C1 segment of cervical spinal cord (tissue), 14 donors: Measurements from ENCODE around the gene PCAT7.
"Not testable (repeated sequence)": the region's sequence is repeated elsewhere in the genome, so short reads cannot be mapped to it uniquely, and the experiment has no call there.

ENCODE experiments used
- DNase-seq, 14 donors: peaks; one replicate each; lab custom pipeline; 2025; lab: John Stamatoyannopoulos, UW

Gene PCAT7

DNA sequence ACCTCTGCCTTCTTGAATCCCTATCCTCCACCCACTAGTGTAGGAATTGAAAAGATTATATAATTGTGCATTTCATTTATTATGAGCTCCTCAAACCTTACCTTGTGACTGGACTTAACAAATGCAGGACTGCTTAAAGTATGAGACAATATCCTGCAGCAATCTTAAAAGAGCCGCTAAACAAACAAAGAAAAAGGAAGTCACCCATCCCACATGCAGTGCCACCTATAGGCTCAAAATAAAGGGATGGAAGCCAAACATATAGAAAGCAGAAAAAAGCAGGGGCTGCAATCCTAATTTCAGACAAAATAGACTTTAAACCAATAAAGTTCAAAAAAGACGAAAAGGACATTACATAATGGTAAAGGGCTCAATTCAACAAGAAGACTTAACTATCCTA, 8.7 kb downstream of the PCAT7 start:
- DNase-seq: no peak

DNA sequence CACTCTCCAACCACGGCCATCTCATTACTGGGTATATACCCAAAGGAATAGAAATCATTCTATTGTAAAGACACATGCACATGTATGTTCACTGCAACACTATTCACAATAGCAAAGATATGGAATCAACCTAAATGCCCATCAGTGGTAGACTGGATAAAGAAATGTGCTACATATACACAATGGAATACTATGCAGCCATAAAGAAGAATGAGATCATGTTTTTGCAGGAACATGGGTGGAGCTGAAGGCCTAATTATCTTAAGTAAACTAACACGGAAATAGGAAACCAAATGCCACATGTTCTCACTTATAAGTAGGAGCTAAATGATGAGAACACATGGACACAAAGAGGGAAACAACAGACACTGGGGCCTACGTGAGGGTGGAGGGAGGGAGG, 9.4 kb downstream of the PCAT7 start:
- not testable (repeated sequence) for DNase-seq

DNA sequence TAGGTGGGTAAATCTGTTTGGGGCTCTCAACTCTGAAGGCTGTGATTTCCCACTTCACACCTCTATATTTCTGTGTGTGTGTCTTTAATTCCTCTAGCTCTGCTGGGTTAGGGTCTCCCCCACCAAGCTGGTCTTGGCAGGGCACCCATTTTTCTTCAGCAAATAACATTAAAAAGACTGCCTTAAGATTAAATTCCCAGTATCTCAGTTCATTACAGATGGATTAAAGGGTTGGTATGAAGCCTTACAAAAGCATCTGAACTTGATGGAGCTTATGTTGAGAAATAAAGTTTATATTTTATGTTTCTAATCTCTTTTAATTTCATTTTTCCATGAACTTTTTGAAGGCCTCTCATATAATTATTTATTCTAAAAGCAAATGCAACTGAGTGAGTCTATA, 11.7 kb downstream of the PCAT7 start:
- DNase-seq: no peak

DNA sequence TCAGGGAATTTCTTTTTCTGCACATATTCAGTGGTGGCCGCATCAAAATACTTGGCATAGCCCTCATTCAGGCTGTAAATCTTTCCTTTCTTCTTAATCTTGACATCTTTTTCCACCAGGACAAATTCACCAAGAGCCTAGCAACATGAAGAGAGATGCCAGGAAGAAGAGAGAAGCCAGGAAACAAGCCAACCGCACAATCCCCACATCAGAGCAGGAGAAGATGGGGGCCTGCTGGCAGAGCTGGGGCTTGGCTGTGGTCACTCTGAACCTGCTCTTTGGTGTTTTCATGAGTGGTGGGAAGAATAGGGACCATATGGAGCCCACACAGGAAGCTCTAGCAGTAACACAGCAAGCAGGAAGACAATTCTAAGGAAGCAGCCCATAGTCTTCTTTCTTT, 12.4 kb downstream of the PCAT7 start:
- no peak for DNase-seq

DNA sequence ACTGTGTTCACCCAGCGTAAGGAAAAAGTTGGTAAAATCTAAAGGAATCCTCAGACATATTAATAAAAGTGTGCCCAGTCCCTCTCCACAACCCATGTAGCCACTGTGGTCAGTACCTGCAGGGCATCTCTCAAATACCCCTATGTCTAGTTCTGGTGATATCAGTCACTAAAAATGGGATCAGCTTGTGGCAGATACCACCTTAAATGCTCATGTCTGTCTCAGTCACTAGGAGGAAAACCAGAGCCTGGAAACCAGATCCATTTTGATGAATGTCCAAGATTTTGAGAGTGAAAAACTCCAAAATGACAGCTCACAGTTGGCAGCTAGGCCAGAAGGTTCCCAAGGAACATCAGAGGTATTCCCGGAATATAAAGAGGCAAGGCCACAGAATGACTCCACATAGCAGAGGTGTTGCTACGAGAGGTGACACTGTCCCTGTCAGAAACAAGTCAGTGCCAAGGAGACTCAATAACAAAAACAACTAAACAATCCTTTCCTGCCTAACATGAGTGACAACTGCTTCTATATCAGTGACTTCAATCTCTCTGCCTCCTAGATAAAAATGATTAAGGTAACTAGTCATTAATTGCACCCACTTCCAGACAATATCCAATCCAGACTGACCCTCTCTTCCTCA, 13.5 kb downstream of the PCAT7 start:
- DNase-seq: no peak

DNA sequence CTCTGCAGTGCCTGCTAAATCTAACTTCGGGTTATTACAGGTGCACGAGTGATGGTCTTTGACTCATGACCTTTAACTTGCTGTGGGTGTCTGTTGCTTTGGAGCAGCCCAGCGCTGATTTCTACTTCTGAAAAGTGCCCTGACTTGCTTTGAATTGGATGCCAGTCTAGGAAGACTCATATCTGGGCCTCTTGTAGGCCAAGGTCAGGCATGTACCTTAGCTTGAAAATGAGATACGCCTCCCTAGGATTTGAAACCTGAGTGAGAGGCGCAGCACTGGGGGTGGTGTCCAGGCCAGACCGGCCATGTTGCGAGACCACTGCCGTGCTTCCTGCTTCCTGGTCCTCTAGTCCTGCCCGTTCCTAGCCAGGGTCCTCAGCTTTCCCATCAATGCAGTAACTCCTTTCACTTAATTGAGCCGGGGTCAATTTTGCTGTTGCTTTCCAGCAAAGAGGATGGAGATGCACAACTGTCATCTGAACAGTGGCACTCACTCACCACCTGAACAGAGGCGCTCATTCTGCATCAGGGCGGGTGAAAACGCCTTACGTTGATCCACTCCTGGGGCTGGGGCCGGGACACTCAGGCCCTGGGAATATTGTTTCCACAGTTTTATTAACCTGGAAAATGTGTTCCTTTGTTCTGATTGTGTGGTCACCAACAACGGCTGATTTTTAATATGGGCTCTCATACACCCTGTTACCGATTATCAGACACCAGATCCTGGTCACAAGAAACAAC, 14.3 kb downstream of the PCAT7 start:
- no peak for DNase-seq

DNA sequence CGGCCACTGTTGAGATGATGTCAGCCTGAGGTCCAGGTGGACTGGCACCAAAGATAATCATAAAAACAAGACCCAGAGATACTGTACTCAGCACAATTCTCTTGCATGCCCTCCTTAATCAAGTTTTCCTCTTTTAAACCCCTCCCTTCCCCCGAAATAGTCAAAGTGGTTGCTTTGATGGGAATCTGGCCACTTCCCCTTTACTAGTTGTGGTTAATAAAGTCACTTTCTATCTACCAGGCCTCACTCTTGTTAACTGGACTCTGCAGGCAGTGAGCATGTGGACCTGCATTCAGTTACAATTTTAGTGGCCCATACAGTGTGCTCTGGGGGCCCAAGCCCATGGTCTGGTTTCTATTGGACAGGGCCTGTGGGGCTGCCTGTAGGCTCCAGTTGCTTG, 21.2 kb downstream of the PCAT7 start:
- DNase-seq: no peak

DNA sequence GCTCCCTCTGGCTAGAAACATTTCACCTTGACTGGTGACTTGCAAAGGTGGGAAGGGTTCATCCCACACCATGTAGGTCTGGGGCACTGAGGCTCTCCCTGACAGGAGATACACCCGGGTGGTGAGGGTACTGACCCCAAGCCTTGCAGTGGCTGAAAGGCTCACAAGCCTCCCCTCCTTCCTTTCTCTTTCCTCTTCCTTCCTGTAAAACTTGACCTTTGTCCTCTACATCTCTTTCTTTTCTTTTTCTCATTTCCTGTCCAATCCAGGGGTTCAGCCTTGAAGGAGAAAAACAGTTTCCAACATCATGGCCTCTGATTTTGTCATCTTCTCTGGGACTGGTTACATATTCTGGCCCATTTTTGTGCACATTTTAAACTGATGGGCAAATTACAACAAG, 22.2 kb downstream of the PCAT7 start:
- DNase-seq: no peak

DNA sequence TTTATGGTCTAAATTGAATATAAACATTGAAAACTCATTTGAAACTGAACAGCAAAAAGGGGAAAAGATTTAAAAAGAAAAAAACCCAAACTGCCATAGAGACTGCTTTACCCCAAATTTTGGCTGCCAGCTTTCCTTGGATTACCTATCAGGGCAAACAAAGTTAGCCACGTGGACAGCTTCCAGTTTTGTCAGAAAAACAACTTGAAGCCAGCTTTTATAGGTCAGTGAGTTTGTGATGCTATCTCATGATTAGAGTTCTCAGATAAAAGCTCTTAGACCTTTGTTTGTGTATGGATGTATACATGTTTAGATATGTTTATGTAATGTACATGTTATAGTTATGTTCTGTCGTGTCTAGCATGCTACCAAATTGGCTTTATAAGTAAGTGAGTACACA, 22.7 kb downstream of the PCAT7 start:
- DNase-seq: no peak

DNA sequence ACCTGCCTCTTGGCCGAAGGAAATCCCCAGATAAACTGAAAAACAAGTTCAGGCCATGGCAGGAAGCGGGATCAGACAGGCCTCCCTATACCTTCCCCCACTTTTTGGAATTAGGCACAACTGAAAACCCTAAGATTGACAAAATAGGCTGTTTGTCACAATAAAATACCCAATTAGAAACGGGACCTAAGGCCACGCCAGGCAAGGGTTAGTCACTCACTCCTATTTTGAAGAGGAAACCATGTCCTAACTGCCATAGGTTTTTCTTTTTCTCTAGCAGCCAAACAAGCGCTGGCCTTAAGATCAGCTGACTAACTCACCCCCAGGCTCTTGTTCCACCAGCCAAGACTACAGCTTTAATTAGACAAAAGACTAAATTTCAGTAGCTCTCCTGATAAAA, 26.8 kb downstream of the PCAT7 start:
- DNase-seq: no peak

DNA sequence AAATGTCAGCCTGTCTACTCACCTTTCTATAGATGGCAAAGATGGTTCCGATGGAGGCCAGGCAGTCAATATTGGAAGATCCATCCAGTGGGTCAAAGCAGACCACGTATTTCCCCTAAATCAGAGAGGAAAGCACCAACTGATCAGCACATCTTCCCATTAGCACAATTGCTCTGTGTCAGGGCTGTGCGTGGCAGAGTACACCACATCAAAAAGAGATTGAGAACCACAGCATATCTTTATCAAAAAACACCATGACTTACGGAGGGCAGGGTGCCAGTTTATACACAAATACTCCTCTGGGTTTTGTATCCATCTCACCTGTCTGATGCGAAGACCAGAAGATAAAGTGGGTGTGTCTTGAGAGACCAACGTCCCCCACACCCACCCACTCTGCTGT, 29.7 kb downstream of the PCAT7 start:
- DNase-seq: no peak

DNA sequence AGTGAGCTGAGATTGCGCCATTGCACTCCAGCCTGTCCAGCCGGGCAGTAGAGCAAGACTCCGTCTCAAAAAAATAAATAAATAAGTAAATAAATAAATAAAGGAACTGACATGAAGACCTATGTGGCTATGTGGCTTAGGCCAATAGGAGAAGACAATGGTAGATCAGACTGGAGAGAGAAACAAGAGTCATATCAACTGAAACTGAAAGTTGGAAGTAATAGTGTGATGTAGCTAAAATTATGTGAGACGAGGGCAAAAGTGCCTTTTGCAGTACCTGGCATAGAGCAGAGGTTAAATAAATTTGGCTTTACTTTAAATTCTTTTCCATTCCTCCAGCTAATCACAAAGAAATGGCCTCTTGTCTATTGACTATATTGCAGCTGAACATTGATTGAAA, 31.4 kb downstream of the PCAT7 start:
- DNase-seq: no peak

DNA sequence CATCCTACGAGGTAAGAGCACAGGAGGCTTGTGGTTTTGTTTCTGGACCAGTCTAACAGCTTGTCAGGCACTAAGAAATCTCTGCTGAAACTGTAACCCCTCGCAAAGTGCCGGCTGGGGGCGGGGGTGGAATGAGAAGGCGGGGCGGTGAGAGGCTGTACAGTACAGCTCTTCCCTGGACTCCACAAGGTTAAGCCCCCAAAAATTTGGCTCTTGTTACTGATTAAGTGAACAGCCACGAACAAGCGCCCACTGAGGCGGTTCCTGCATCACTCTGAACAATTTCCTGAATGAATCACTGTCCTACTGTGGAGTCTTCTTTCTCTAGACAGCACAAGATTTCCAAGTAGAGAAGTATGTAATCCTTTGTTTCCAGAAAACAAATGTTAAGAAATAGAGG, 31.9 kb downstream of the PCAT7 start:
- DNase-seq: no peak

DNA sequence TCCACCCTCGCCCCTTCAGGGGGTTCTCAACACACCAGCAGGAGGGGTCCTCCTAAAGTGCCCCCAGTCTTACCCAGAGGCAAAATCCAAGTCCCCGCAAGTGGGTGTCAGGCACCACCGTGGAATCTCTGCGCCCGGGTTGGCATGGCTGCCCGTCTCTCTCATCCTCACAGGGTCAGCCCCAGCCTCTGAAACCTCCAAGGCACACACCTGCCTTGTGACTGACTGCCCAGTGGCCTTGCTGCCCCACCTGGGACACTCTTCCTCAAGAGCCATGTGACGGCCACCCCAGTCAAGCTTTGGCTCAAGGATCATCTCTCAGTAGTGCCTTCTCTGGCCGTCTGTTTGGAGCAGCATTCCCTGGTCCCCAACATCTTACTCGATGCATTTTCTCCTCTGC, 33.8 kb downstream of the PCAT7 start:
- no peak for DNase-seq

DNA sequence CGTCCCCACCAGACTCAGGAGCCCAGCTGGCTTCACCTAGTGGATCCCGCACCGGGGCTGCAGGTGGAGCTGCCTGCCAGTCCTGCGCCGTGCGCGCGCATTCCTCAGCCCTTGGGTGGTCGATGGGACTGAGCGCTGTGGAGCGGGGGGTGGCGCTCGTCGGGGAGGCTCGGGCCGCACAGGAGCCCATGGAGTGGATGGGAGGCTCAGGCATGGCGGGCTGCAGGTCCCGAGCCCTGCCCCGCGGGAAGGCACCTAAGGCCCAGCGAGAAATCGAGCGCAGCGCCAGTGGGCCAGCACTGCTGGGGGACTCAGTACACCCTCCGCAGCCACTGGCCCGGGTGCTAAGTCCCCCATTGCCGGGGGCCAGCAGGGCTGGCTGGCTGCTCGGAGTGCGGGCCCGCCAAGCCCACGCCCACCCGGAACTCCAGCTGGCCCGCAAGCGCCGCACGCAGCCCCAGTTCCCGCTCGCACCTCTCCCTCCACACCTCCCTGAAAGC, 36.2 kb downstream of the PCAT7 start:
- not testable (repeated sequence) for DNase-seq

DNA sequence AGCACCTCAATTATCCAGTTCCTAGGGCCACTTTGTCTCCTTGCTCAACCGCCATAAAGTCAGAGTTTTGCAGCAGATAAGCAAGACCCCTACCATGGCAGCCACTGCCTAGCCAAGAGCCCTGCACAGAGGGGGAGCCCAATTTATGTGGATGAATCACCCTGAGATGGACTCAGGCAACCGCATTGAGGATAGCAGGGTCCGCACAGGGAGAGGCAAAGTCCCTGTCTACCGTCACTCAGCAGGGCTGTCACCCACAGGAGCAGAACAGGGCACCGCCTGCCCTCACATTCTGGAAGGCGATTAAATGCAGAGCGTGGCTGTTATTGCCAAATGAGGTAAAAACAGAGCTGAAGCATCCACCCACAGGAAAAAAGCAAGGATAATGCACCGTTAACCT, 37.0 kb downstream of the PCAT7 start:
- DNase-seq: no peak

DNA sequence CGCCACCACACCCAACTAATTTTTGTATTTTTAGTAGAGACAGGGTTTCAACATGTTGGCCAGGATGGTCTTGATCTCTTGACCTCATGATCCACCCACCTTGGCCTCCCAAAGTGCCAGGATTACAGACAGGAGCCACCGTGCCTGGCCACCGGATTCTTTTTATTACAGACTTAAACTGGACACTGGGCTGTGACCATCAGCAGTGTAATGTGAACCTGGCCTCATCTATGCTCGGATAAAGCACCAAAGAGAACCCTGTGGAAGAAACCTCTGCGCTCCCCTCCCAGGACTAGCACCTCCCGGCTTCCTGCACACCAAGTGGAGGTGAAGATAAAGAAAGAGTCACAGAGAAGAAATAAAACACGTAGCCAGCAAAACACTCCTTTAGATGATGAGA, 37.8 kb downstream of the PCAT7 start:
- DNase-seq: not testable (repeated sequence)

DNA sequence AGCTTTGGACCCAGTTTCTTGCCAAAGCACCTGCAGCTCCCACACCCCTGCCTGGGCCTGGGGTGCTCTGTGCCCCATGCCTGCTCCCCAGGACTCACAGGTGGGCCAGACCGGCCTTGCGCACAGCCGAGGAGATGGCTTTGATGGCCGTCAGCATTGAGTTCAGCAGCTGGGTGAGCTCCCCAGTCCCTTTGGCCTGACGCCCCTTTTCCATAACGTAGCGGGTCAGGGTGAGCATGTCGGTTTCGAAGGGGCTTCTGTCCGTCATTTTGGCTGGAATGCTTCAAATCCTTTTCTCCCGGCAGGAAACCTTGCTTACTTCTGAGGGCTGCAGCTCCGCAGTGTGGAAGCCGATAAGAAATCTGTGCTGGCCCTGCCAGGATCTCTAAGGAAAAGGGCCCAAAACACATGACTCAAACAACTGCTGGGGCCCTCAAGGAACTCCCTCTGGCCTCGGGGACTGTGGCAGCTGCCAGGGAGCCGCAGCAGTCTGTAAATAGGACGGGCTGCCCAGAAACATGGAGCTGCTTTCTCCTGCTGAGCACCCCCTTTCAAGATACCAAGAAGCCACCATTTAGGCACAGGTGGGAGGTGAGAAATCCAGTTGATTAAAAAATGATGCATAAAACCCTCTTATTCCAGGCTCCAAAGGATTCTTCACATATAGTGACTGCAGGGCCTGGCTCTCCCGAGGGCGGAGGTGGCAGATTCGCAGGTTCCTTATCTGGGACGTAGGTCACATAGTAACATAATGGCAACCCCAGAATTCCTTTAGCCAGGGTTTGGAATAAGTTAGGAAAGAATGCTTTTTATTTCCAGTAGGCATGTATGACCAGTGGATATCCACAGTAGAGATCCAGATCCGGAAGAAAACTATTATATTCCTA, 38.8 kb downstream of the PCAT7 start, which contains the start of gene FBP2:
Gene FBP2, minus strand, starts transcription at position 366 of the 887 bp plus-strand sequence. Its CDS starts 98 bp downstream, at position 268.
- no peak for DNase-seq

DNA sequence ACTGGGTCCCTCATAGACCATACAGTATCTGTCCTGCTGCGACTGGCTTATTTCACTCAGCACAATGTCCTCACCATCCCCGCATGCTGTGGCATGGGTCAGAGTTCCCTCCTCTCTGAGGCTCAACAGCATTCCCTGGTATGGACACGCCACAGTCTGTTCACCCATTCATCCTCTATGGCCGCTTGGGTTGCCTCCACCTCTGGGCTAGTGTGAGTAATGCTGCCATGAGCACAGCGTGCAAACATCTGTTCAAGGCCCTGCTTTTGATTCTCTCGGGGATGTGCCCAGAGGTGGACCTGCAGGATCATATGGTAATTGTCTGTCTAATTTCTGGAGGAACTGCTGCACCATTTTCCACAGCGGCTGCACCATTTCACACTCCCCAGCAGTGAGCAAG, 44.2 kb downstream of the PCAT7 start:
- no peak for DNase-seq

DNA sequence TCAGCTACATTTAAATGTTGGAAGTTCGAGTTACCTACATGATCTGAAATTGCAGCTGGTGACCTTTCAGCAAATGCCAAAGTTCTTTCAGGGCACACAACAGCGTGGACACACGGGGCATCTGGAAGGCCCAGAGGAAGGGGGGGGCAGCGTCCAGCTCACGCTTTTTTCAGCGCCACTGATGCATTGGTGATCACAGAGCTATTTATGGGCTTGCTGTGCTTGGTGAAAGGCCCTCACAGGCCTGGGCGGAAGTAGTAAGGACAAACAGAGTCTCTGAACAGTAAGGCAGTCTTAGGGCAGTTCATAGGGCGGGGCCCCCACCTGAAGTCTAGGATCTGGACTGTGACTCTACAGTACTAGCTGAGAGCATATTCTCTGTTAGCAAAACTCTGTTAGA, 45.4 kb downstream of the PCAT7 start:
- DNase-seq: no peak

DNA sequence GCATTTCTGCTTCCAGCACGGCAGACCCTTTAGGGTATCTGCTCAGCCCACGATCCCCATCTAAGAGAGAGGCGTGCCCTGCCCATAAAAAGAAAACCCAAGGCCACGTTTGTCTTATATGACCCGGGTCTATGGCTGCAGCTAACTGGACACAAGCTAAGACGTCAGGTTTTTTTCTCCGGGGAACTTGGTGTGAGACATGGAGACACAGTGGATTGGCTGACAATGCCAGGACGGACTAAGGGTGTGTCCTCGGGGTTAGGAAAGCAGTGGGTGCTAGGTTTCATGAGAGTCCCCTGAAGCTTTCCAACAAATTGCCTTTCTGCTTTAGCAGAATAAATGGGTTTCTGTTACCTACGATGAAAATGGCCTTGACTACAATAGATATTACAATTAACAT, 45.8 kb downstream of the PCAT7 start:
- no peak for DNase-seq

DNA sequence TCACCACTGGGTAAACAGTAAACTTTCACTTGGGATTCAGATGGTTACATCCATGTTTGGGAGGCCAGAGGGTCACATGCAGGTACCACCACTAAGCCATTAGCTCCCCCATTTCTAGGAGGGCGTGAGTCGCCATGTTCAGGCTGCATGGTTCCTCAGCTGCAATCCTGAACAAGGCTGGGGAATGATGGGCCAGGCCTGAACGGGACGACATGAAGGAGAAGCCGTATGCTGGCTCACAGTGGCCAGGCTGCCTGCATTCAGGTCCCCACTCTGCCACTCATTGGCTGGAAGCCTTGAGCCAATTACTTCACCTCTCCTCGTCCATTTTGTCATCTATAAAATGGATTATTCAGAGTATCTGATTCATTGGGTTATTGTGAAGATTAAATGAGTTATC, 47.8 kb downstream of the PCAT7 start:
- no peak for DNase-seq
